Measurements from ENCODE around the gene IL17A.

- TF ChIP-seq, protein P1, sequence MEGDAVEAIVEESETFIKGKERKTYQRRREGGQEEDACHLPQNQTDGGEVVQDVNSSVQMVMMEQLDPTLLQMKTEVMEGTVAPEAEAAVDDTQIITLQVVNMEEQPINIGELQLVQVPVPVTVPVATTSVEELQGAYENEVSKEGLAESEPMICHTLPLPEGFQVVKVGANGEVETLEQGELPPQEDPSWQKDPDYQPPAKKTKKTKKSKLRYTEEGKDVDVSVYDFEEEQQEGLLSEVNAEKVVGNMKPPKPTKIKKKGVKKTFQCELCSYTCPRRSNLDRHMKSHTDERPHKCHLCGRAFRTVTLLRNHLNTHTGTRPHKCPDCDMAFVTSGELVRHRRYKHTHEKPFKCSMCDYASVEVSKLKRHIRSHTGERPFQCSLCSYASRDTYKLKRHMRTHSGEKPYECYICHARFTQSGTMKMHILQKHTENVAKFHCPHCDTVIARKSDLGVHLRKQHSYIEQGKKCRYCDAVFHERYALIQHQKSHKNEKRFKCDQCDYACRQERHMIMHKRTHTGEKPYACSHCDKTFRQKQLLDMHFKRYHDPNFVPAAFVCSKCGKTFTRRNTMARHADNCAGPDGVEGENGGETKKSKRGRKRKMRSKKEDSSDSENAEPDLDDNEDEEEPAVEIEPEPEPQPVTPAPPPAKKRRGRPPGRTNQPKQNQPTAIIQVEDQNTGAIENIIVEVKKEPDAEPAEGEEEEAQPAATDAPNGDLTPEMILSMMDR (IDR thresholded peaks at IDR 0.05; ENCODE audit: low read length) = no peak
- no peak for TF ChIP-seq EZH2phosphoT487 (IDR thresholded peaks at IDR 0.05; ENCODE audit: low read length)
- no peak for TF ChIP-seq EZH2 (optimal IDR thresholded peaks at IDR 0.05; ENCODE audit: low read depth, low read length)
Observed at GRCh38 chr6:52186075-52186474, at the start of gene IL17A.

Measured in MM.1S (cell line).